Ascending aorta (tissue), 2 donors: ENCODE data around the gene SPIB. TPM values are rescaled to one million over a fixed set of nuclear protein-coding genes. Genes with fewer than 3 reads are reported as not detected.
"Not testable (repeated sequence)": the region's sequence is repeated elsewhere in the genome, so short reads cannot be mapped to it uniquely, and the experiment has no call there.

Source experiments
- DNase-seq, 2 donors: peaks; one replicate each; pipeline ENCODE4 v3.0.0-alpha.2; 2019; ENCODE audit warnings: low spot score in 2 of 2
- H3K27ac ChIP-seq, 2 donors: fragments of 200-600 bp; sonication (generic); one replicate each; pipeline ENCODE4 v1.5.1; 2016 to 2017; ENCODE audit warnings: mild to moderate bottlenecking in 1 of 2
- H3K27me3 ChIP-seq: fragments of 200-600 bp; sonication (generic); one replicate; pipeline ENCODE4 v1.5.1; 2017
- H3K36me3 ChIP-seq, 2 donors: fragments of 200-600 bp; sonication (generic); one replicate each; pipeline ENCODE4 v1.5.1; 2016
- H3K4me1 ChIP-seq, 2 donors: fragments of 200-600 bp; sonication (generic); one replicate each; pipeline ENCODE4 v1.5.1; 2016 to 2017; ENCODE audit warnings: mild to moderate bottlenecking in 1 of 2
- H3K4me3 ChIP-seq, 2 donors: fragments of 200-600 bp; sonication (generic); one replicate each; pipeline ENCODE4 v1.5.1; 2016 to 2017; ENCODE audit warnings: mild to moderate bottlenecking in 1 of 2
- H3K9me3 ChIP-seq, 2 donors: fragments of 200-600 bp; sonication (generic); one replicate each; pipeline ENCODE4 v1.5.1; 2016
- intact Hi-C: fragments of 100-400 bp; cut with DNase I; formaldehyde crosslinking; loops from one replicate; pipeline ENCODE4 v1.15.1; 2023
- total RNA-seq: library from RNA; depleted of rRNA; stranded (reverse); fragments of >200 nt; gene quantifications from one replicate; pipeline ENCODE4 v1.1.0, GENCODE V29; 2016
- TF ChIP-seq, protein P1 (sequence below), 3 experiments: fragments of 200-600 bp in 2 of 3; fragments of 450-650 bp in 1 of 3; sonication (generic) in 2 of 3; IDR thresholded peaks; one replicate each; pipeline ENCODE4 v1.5.1; 2016 to 2019; ENCODE audit warnings: antibody characterized with exemption in 3 of 3, mild to moderate bottlenecking in 1 of 3, moderate library complexity in 1 of 3

The SPIB gene
- total RNA-seq, 1 donor from 2014 or later: not detected

DNA sequence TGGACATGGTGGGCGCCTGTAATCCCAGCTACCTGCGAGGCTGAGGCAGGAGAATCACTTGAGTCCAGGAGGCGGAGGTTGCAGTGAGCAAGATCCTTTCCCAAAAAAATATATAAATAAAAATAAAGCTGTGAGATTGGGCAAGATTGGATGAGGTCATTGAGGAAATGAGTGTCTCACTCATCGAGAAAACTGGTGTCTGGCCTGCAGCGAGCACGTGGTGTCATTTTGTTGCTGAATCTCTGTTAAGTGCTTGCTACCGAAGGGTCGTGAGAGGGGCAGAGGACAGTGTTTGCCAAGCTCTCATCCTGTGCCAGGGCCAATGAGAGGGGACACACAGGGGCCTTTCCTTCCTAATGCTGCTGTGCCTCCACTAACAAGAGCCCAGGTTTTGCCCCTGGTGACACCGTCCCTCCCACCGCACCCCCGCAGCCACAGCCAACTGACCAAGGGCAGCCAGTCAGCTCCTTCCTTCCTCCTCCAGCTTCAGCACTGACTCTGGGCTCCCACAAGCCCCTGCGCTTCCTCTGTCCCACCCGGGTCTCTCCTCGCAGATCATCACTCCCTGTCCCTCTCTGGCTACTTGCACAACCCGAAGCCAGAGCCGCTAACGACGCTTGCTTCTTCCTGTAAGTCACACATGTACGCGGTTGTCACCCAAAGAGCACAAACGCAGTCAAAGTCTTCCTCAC is 31.4 kb upstream of the SPIB start:
- peaks cover 8 to 10% of the 10 kb centered on the region in 2 donors for H3K4me1 ChIP-seq
- TF ChIP-seq, protein P1, sequence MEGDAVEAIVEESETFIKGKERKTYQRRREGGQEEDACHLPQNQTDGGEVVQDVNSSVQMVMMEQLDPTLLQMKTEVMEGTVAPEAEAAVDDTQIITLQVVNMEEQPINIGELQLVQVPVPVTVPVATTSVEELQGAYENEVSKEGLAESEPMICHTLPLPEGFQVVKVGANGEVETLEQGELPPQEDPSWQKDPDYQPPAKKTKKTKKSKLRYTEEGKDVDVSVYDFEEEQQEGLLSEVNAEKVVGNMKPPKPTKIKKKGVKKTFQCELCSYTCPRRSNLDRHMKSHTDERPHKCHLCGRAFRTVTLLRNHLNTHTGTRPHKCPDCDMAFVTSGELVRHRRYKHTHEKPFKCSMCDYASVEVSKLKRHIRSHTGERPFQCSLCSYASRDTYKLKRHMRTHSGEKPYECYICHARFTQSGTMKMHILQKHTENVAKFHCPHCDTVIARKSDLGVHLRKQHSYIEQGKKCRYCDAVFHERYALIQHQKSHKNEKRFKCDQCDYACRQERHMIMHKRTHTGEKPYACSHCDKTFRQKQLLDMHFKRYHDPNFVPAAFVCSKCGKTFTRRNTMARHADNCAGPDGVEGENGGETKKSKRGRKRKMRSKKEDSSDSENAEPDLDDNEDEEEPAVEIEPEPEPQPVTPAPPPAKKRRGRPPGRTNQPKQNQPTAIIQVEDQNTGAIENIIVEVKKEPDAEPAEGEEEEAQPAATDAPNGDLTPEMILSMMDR (IDR thresholded peaks at IDR 0.05): no peak
- H3K27ac ChIP-seq: no peak overlapping the region
- intact Hi-C loops: loop anchor here (10.0 kb wide), 1 partner anchor 977 kb away; the partner anchor contains the start of genes CLDND2 and ETFB
- DNase-seq: peak in 1 of 2 donors; percentile 72
- no peaks in the 10 kb centered on the region for H3K9me3 ChIP-seq
- H3K36me3 ChIP-seq: peaks cover 2 to 3% of the 10 kb centered on the region in 2 donors
- no peak overlapping the region for H3K4me3 ChIP-seq
- no peaks in the 10 kb centered on the region for H3K27me3 ChIP-seq

DNA sequence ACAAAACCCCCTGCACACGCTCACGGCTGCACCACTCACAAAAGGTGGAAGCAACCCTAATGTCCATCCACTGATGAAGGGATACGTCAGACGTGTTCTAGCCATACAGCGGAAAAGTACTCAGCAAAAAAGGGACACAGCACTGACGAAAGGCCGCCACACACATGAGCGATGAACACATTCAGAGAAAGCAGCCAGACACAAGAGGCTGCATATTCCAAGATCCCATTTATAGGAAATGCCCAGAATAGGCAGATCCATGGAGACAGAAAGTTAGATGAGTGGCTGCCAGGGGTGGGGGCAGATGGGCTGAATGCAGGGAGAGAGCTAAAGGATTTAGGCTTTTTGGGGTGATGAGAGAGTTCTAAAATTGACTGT is 30.9 kb upstream of the SPIB start:
- intact Hi-C loops: loop anchor here (10.0 kb wide), 1 partner anchor 977 kb away; the partner anchor contains the start of genes CLDND2 and ETFB
- H3K36me3 ChIP-seq: no peaks in the 10 kb centered on the region
- no peak for DNase-seq
- H3K9me3 ChIP-seq: no peaks in the 10 kb centered on the region
- peaks cover 8 to 10% of the 10 kb centered on the region in 2 donors for H3K4me1 ChIP-seq
- no peak overlapping the region for H3K27ac ChIP-seq
- no peak overlapping the region for H3K4me3 ChIP-seq
- no peaks in the 10 kb centered on the region for H3K27me3 ChIP-seq
- TF ChIP-seq, protein P1 (IDR thresholded peaks at IDR 0.05): no peak

- H3K9me3 ChIP-seq, intact Hi-C loops, DNase-seq, H3K27ac ChIP-seq, H3K36me3 ChIP-seq, H3K4me1 ChIP-seq, H3K27me3 ChIP-seq, H3K4me3 ChIP-seq: not testable (repeated sequence)
Measured at GRCh38 chr19:50390295-50390694, 28.4 kb upstream of the SPIB start.

DNA sequence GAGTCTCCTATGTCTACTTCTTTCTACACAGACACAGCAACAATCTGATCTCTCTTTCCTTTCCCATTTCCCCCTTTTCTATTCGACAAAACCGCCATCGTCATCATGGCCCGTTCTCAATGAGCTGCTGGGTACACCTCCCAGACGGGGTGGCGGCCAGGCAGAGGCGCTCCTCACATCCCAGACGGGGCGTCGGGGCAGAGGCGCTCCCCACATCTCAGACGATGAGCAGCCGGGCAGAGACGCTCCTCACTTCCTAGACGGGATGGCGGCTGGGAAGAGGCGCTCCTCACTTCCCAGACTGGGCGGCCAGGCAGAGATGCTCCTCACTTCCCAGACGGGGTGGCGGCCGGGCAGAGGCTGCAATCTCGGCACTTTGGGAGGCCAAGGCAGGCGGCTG is 27.8 kb upstream of the SPIB start:
- H3K27ac ChIP-seq, H3K4me3 ChIP-seq, H3K27me3 ChIP-seq, H3K9me3 ChIP-seq, intact Hi-C loops, H3K4me1 ChIP-seq, DNase-seq, H3K36me3 ChIP-seq: not testable (repeated sequence)

- TF ChIP-seq, protein P1 (IDR thresholded peaks at IDR 0.05): no peak
- no peaks in the 10 kb centered on the region for H3K36me3 ChIP-seq
- H3K27me3 ChIP-seq: no peaks in the 10 kb centered on the region
- H3K27ac ChIP-seq: no peak overlapping the region
- intact Hi-C loops: no loop called here
- no peak for DNase-seq
- no peaks in the 10 kb centered on the region for H3K9me3 ChIP-seq
- H3K4me3 ChIP-seq: no peak overlapping the region
- H3K4me1 ChIP-seq: no peaks in the 10 kb centered on the region
Measured at GRCh38 chr19:50392759-50393158, 26.0 kb upstream of the SPIB start.

DNA sequence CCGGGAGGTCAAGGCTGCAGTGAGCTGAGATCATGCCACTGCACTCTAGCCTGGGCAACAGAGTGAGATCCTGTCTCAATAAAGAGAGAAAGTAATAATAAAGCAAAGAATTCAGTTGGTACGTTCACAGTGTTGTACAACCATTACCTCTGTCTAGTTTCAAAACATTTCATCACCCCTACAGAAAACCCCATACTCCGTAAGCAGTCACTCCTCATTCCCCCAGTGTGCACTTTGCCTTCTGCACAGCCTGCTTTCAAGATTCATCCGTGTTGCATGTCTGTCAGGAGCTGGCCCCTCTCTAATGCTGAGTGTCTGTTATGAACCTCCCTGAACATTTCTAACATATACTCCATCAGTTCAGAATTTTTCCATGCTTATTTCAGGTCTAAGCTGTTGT is 25.1 kb upstream of the SPIB start:
- DNase-seq: no peak
- Histone ChIP-seq H3K4me1 (no peaks in the 10 kb centered on the region), H3K27ac (no peak overlapping the region), H3K36me3 (no peaks in the 10 kb centered on the region), H3K4me3 (no peak overlapping the region), H3K9me3 (no peaks in the 10 kb centered on the region), H3K27me3 (no peaks in the 10 kb centered on the region)
- intact Hi-C loops: no loop called here
- TF ChIP-seq, protein P1 (IDR thresholded peaks at IDR 0.05): no peak
